Endothelial cell of umbilical vein (primary cell): ENCODE results near the gene LRRC61. TPM values are rescaled to one million over a fixed set of nuclear protein-coding genes. Genes with fewer than 3 reads are reported as not detected.

Experiments used
- BruUV-seq: library from RNA; stranded (reverse); fragments of 400-500 nt; replicated peaks from 2 replicates; lab custom pipeline; 2021; lab: Mats Ljungman, UMichigan
- CTCF ChIA-PET: fragments of 300-600, 350-600 bp; sonication (Branson Sonifier 250); formaldehyde crosslinking; loops from one replicate; lab custom pipeline; 2021; ENCODE audit warnings: antibody characterized with exemption, inconsistent platforms; lab: Charles Lee
- POLR2A ChIA-PET: fragments of 300-600, 350-600 bp; sonication (Branson Sonifier 250); formaldehyde crosslinking; loops from one replicate; lab custom pipeline; 2021; ENCODE audit warnings: antibody characterized with exemption, inconsistent platforms; lab: Charles Lee
- DNase-seq: peaks from one replicate; pipeline ENCODE4 v3.0.0-alpha.2; 2011; ENCODE audit warnings: low read depth, low spot score
- FAIRE-seq: peaks from 2 replicates; lab custom pipeline; 2011; peaks lifted over from hg19 to GRCh38; lab: Jason Lieb, UNC
- H2AFZ ChIP-seq: 2 replicates; pipeline ENCODE4 v1.6.0; 2012; ENCODE audit warnings: low read depth, low read length, control low read depth, inconsistent platforms
- H3K27ac ChIP-seq: 2 replicates; pipeline ENCODE4 v1.5.1; 2011; ENCODE audit warnings: low read depth, mild to moderate bottlenecking, control low read depth, low read length, moderate library complexity; ENCODE audit not compliant: insufficient read depth
- H3K27me3 ChIP-seq, 2 experiments: 2 replicates each; pipeline versions ENCODE4 v1.6.0 to v1.6.1; 2011; ENCODE audit warnings: low read length in 2 of 2, mixed read lengths in 1 of 2; ENCODE audit not compliant: control insufficient read depth in 2 of 2, insufficient read depth in 2 of 2
- H3K36me3 ChIP-seq, 2 experiments: 2 replicates in 1 of 2; 3 replicates in 1 of 2; pipeline ENCODE4 v1.5.1; 2011; ENCODE audit warnings: low read length in 2 of 2, mild to moderate bottlenecking in 1 of 2, moderate library complexity in 1 of 2; ENCODE audit not compliant: control insufficient read depth in 2 of 2, insufficient read depth in 2 of 2; ENCODE audit errors: extremely low read depth in 1 of 2
- H3K4me1 ChIP-seq: 3 replicates; pipeline ENCODE4 v1.5.1; 2011; ENCODE audit warnings: mild to moderate bottlenecking, low read length; ENCODE audit not compliant: control insufficient read depth, insufficient read depth; ENCODE audit errors: extremely low read depth
- H3K4me2 ChIP-seq: 2 replicates; pipeline ENCODE4 v1.6.1; 2011; ENCODE audit warnings: low read length, control low read depth, mixed read lengths; ENCODE audit not compliant: insufficient read depth
- H3K4me3 ChIP-seq, 3 experiments: fragments of 200-600 bp in 1 of 3; sonication (generic), shearing (Covaris generic) in 1 of 3; replicated peaks in 1 of 3; 2 replicates each; pipeline ENCODE4 v1.5.1; 2011 to 2016; ENCODE audit warnings: control low read depth in 3 of 3, low read length in 3 of 3, mild to moderate bottlenecking in 2 of 3, inconsistent platforms in 1 of 3, low read depth in 1 of 3, moderate library complexity in 1 of 3; ENCODE audit not compliant: insufficient read depth in 1 of 3
- H3K79me2 ChIP-seq: 2 replicates; pipeline ENCODE4 v1.6.0; 2012; ENCODE audit warnings: low read length, inconsistent platforms; ENCODE audit not compliant: control insufficient read depth, insufficient read depth
- H3K9ac ChIP-seq: replicated peaks from 2 replicates; pipeline ENCODE3; 2011; ENCODE audit warnings: low read length, control low read depth; ENCODE audit not compliant: insufficient read depth; ENCODE audit errors: extremely low read depth
- H3K9me1 ChIP-seq: replicated peaks from 3 replicates; pipeline ENCODE4 v1.6.0; 2011; ENCODE audit warnings: mild to moderate bottlenecking, low read length; ENCODE audit not compliant: control insufficient read depth, insufficient read depth; ENCODE audit errors: extremely low read depth
- H3K9me3 ChIP-seq: replicated peaks from 2 replicates; pipeline ENCODE4 v1.5.1; 2012; ENCODE audit warnings: low read length, inconsistent platforms; ENCODE audit not compliant: control insufficient read depth, insufficient read depth
- H4K20me1 ChIP-seq: replicated peaks from 2 replicates; pipeline ENCODE3; 2011; ENCODE audit warnings: mild to moderate bottlenecking, low read length; ENCODE audit not compliant: control insufficient read depth, insufficient read depth; ENCODE audit errors: extremely low read depth
- CTCF ChIP-seq, 2 donors: IDR thresholded peaks; 1 replicate in 1 of 2; 2 replicates in 1 of 2; pipeline ENCODE4 v1.5.1; 2011; ENCODE audit warnings: low read length in 2 of 2, mild to moderate bottlenecking in 2 of 2, moderate library complexity in 2 of 2, control low read depth in 1 of 2, inconsistent platforms in 1 of 2, low read depth in 1 of 2; ENCODE audit not compliant: insufficient read depth in 1 of 2; ENCODE audit errors: extremely low read depth in 1 of 2
- EZH2 ChIP-seq: IDR thresholded peaks from 2 replicates; pipeline ENCODE4 v1.6.1; 2012; ENCODE audit warnings: borderline replicate concordance, low read depth, mild to moderate bottlenecking, moderate library complexity, low read length, inconsistent platforms; ENCODE audit not compliant: severe bottlenecking
- FOS ChIP-seq: IDR thresholded peaks from 2 replicates; pipeline ENCODE4 v1.6.1; 2011; ENCODE audit warnings: mild to moderate bottlenecking, low read length, moderate library complexity, borderline replicate concordance; ENCODE audit not compliant: insufficient read depth
- JUN ChIP-seq: IDR thresholded peaks from 2 replicates; pipeline ENCODE4 v1.6.1; 2011; ENCODE audit warnings: borderline replicate concordance, low read depth; ENCODE audit not compliant: insufficient read length, insufficient read depth
- MYC ChIP-seq: IDR thresholded peaks from one replicate; pipeline ENCODE4 v1.6.1; 2011; ENCODE audit warnings: mild to moderate bottlenecking, low read depth, low read length
- POLR2A ChIP-seq: IDR thresholded peaks from 2 replicates; pipeline ENCODE4 v1.6.1; 2012; ENCODE audit warnings: low read depth, mild to moderate bottlenecking, control low read depth, low read length
- POLR2AphosphoS5 ChIP-seq: IDR thresholded peaks from 2 replicates; pipeline ENCODE4 v1.6.1; 2012; ENCODE audit warnings: low read depth, mild to moderate bottlenecking, control low read depth, low read length, moderate library complexity; ENCODE audit not compliant: insufficient read depth
- dilution Hi-C: fragments of 300-500 bp; cut with MboI; formaldehyde crosslinking; loops from one replicate; pipeline ENCODE4 v1.15.0; 2019; ENCODE audit warnings: low sequenced_read_pairs; ENCODE audit not compliant: extremely low pct_ligation_motif_present
- intact Hi-C: fragments of 100-400 bp; cut with micrococcal nuclease; formaldehyde crosslinking; loops from one replicate; pipeline ENCODE4 v1.10.0; 2022
- polyA plus RNA-seq, 4 experiments: library from polyadenylated mRNA; depleted of rRNA in 3 of 4; stranded (reverse) in 3 of 4; unstranded in 1 of 4; fragments of >200 nt; gene quantifications; 2 replicates each; pipeline versions ENCODE4 v1.2.1 to v1.2.3, GENCODE V29; 2011 to 2012; ENCODE audit warnings: missing spikeins in 1 of 4
- total RNA-seq: library from RNA; stranded (reverse); gene quantifications from 2 replicates; pipeline ENCODE4 v1.2.3, GENCODE V29; 2021
- TF ChIP-seq, protein P1 (sequence below): IDR thresholded peaks from 2 replicates; pipeline ENCODE4 v1.6.1; 2011; ENCODE audit not compliant: insufficient read depth, insufficient read length

Gene LRRC61
- total and polyA plus RNA-seq, 2 donors (not counting 3 experiments of a cell fraction or from before 2014, with no cell fraction given) = 0.72 TPM; not detected in 1

- Histone ChIP-seq H4K20me1 (no peaks in the 10 kb centered on the region), H3K36me3 (peaks cover 7 to 24% of the 10 kb centered on the region in 2 experiments), H3K4me1 (peaks cover 29% of the 10 kb centered on the region), H3K9me3 (no peaks in the 10 kb centered on the region), H3K9me1 (no peaks in the 10 kb centered on the region), H3K79me2 (peaks cover 43% of the 10 kb centered on the region), H3K4me3 (no peak overlapping the region), H3K27me3 (no peaks in the 10 kb centered on the region), H3K27ac (peak overlapping the region; percentile 7), H3K4me2 (no peak overlapping the region), H3K9ac (no peak overlapping the region), H2AFZ (no peak overlapping the region)
- POLR2A ChIA-PET = no interaction called here
- no peak for FAIRE-seq
- BruUV-seq = no TSS peak
- no peak for TF ChIP-seq MYC
- no peak for TF ChIP-seq POLR2AphosphoS5
- no peak for TF ChIP-seq EZH2
- no peak for TF ChIP-seq FOS
- TF ChIP-seq, protein P1, sequence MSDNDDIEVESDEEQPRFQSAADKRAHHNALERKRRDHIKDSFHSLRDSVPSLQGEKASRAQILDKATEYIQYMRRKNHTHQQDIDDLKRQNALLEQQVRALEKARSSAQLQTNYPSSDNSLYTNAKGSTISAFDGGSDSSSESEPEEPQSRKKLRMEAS = no peak
- TF ChIP-seq JUN = no peak
- TF ChIP-seq POLR2A = no peak
- CTCF ChIA-PET = interaction anchor here (1.3 to 1.8 kb wide), 2 partner anchors 16 to 21 kb away, joined by 4 to 11 read pairs; no protein-coding TSS in a partner anchor
- dilution Hi-C loops = no loop called here
- DNase-seq = no peak
- intact Hi-C loops = loop anchor here (5.0 to 10.0 kb wide), 2 partner anchors 188 to 211 kb away; partner anchors contain the start of gene GIMAP4
These were observed 53.4 kb downstream of the LRRC61 start for GRCh38 chr7:150376560-150376959.

DNA sequence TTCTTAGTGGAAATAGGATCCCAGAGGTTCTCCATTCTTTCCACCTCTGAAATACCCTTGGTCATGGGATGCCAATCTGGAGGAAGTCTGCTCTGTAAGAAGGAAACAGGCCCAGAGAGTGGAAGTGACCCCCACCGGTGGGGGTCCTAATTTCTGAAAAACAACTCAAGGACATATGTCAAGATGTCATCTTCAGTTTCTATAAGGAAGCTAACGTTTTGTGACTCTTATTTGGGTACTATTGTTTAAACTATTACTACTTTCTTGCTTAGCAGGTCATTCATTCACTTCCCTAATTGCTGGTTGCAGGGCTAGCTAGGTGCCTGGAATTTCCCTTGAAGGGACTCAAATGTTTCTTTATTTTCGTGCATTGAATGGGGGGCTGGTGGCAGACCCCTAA, 54.0 kb downstream of the LRRC61 start:
- dilution Hi-C loops (no loop called here), intact Hi-C loops (loop anchor here (5.0 to 10.0 kb wide), 2 partner anchors 188 to 210 kb away; partner anchors contain the start of gene GIMAP4)
- Histone ChIP-seq H3K4me1 (peaks cover 29% of the 10 kb centered on the region), H3K27me3 (no peaks in the 10 kb centered on the region), H3K4me3 (no peak overlapping the region), H4K20me1 (no peaks in the 10 kb centered on the region), H3K9ac (no peak overlapping the region), H3K79me2 (peaks cover 43% of the 10 kb centered on the region), H2AFZ (no peak overlapping the region), H3K9me1 (no peaks in the 10 kb centered on the region), H3K9me3 (no peaks in the 10 kb centered on the region), H3K27ac (peak overlapping the region; percentile 1), H3K36me3 (peaks cover 6 to 20% of the 10 kb centered on the region in 2 experiments), H3K4me2 (no peak overlapping the region)
- FAIRE-seq (no peak), DNase-seq (peak; percentile 75)
- ChIA-PET CTCF (interaction anchor here (1.2 to 1.9 kb wide), 5 partner anchors 11 to 30 kb away, joined by 4 to 11 read pairs (median 5); no protein-coding TSS in a partner anchor), POLR2A (no interaction called here)
- TF ChIP-seq POLR2A = no peak
- TF ChIP-seq FOS = no peak
- no peak for TF ChIP-seq CTCF (IDR thresholded peaks at IDR 0.05; ENCODE audit: extremely low read depth in 1 of 2, insufficient read depth in 1 of 2, low read depth in 1 of 2, low read length in 2 of 2)
- BruUV-seq = no TSS peak
